Nephron (organoid): Measurements from ENCODE around the gene PPP1R3G.
"Not testable (repeated sequence)": the region's sequence is repeated elsewhere in the genome, so short reads cannot be mapped to it uniquely, and the experiment has no call there.

ENCODE experiments used
- H3K27ac Mint-ChIP-seq, 3 experiments: 2 replicates each; pipeline ENCODE4 v1.8.0; 2020; ENCODE audit warnings: mixed read lengths in 3 of 3, mild to moderate bottlenecking in 2 of 3, moderate library complexity in 1 of 3
- H3K27me3 Mint-ChIP-seq: 2 replicates; pipeline ENCODE4 v1.8.0; 2021; ENCODE audit warnings: low read depth, mild to moderate bottlenecking, moderate library complexity, mixed read lengths
- H3K36me3 Mint-ChIP-seq: 2 replicates; pipeline ENCODE4 v1.8.0; 2020; ENCODE audit warnings: low read depth, mixed read lengths
- H3K4me1 Mint-ChIP-seq: 2 replicates; pipeline ENCODE4 v1.8.0; 2020; ENCODE audit warnings: mixed read lengths
- H3K4me3 Mint-ChIP-seq, 3 experiments: 2 replicates each; pipeline ENCODE4 v1.8.0; 2020; ENCODE audit warnings: mild to moderate bottlenecking in 3 of 3, mixed read lengths in 3 of 3, moderate library complexity in 2 of 3
- H3K9me3 Mint-ChIP-seq: 2 replicates; pipeline ENCODE4 v1.8.0; 2020; ENCODE audit warnings: mixed read lengths
- CTCF ChIP-seq, 3 experiments: fragments of 200-600 bp; sonication (generic); IDR thresholded peaks; one replicate each; pipeline ENCODE4 v1.5.0; 2021; ENCODE audit warnings: antibody characterized with exemption in 3 of 3; ENCODE audit not compliant: unreplicated experiment in 3 of 3

Gene PPP1R3G

GRCh38 chr6:5116243-5116991 lies 31.3 kb downstream of the PPP1R3G start:
- no peak for TF ChIP-seq CTCF (IDR thresholded peaks at IDR 0.05; ENCODE audit: unreplicated experiment in 3 of 3)
- Mint-ChIP-seq H3K36me3 (peaks cover 7% of the 10 kb centered on the region), H3K4me3 (no peak overlapping the region), H3K27me3 (no peaks in the 10 kb centered on the region), H3K9me3 (no peaks in the 10 kb centered on the region), H3K27ac (no peak overlapping the region), H3K4me1 (peaks cover 13% of the 10 kb centered on the region)

DNA sequence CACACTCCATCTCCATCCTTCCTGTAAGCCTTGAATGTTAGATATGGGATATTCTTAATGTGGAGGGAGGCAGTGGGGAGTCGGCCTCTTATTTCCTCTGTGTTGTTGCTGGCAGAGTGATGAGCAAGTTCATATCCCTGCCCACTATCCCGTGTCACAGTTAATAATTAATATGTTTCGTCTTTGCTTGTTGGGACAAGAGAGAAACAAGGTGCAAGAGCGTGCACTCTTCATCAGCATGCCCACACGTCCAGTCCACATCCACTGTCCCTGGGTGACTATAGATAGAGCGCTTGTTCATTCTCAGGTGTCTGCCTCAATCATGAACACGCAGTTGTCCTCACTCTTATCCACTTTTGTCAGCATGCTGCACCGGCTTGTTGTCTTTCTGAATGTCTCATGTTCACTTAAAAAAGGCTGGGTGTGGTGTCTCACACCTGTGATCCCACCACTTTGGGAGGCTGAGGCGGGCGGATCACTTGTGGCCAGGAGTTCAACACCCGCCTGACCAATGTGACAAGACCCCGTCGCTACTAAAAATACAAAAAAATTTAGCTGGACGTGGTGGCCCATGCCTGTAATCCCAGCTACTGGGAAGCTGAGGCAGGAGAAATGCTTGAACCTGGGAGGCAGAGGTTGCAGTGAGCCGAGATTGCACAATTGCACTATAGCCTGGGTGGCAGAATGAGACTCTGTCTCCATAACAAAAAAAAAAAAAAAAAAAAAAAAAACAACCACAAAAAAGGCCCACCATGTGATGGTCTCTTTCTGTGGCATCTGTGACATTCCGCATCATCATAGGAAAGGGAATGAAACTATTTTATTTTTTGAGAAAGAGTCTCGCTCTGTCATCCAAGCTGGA lies 34.2 kb downstream of the PPP1R3G start:
- H3K4me3 Mint-ChIP-seq, result no peak overlapping the region
- H3K27me3 Mint-ChIP-seq, result no peaks in the 10 kb centered on the region
- H3K36me3 Mint-ChIP-seq, result peaks cover 3% of the 10 kb centered on the region
- TF ChIP-seq CTCF (IDR thresholded peaks at IDR 0.05; ENCODE audit: unreplicated experiment in 3 of 3), result no peak
- H3K4me1 Mint-ChIP-seq, result peaks cover 9% of the 10 kb centered on the region
- H3K27ac Mint-ChIP-seq, result no peak overlapping the region
- H3K9me3 Mint-ChIP-seq, result no peaks in the 10 kb centered on the region

- no peaks in the 10 kb centered on the region for H3K27me3 Mint-ChIP-seq
- no peak for TF ChIP-seq CTCF (IDR thresholded peaks at IDR 0.05; ENCODE audit: unreplicated experiment in 3 of 3)
- H3K36me3 Mint-ChIP-seq, result peaks cover 3% of the 10 kb centered on the region
- peaks cover 9% of the 10 kb centered on the region for H3K4me1 Mint-ChIP-seq
- no peak overlapping the region for H3K4me3 Mint-ChIP-seq
- H3K9me3 Mint-ChIP-seq, result no peaks in the 10 kb centered on the region
- no peak overlapping the region for H3K27ac Mint-ChIP-seq
Measured at GRCh38 chr6:5120011-5120410, 34.9 kb downstream of the PPP1R3G start.

- not testable (repeated sequence) for H3K4me1 Mint-ChIP-seq, H3K9me3 Mint-ChIP-seq, H3K27ac Mint-ChIP-seq, H3K27me3 Mint-ChIP-seq, H3K36me3 Mint-ChIP-seq, H3K4me3 Mint-ChIP-seq
Measured at GRCh38 chr6:5120543-5120942, 35.4 kb downstream of the PPP1R3G start.

- peaks cover 3% of the 10 kb centered on the region for H3K36me3 Mint-ChIP-seq
- no peak overlapping the region for H3K4me3 Mint-ChIP-seq
- H3K27ac Mint-ChIP-seq, result no peak overlapping the region
- H3K27me3 Mint-ChIP-seq, result no peaks in the 10 kb centered on the region
- TF ChIP-seq CTCF (IDR thresholded peaks at IDR 0.05; ENCODE audit: unreplicated experiment in 3 of 3), result no peak
- peaks cover 9% of the 10 kb centered on the region for H3K4me1 Mint-ChIP-seq
- H3K9me3 Mint-ChIP-seq, result no peaks in the 10 kb centered on the region
Measured at GRCh38 chr6:5121479-5121878, 36.3 kb downstream of the PPP1R3G start.

DNA sequence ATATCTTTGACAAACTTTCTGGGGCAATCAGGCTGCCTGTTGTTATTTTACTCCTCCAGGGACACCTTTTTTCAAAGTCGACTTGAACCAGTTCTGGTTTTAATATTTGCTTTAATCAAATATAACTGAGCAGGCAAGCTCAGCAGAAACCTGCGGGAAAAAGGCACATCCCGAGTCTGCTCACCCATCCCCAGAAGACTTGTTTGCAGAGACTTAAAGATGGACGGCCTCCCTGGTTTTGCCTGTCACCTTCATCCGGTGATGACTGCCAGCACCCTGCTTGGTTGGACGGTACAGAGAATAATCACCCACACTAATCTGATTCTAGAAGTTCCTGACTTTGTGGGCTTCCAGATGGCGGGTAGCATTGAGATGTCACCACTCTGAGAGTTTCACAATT lies 36.8 kb downstream of the PPP1R3G start:
- H3K36me3 Mint-ChIP-seq, result peaks cover 3% of the 10 kb centered on the region
- no peak for TF ChIP-seq CTCF (IDR thresholded peaks at IDR 0.05; ENCODE audit: unreplicated experiment in 3 of 3)

More for the DNA sequence above, 36.8 kb downstream of the PPP1R3G start:
- Mint-ChIP-seq H3K4me3 (no peak overlapping the region), H3K27ac (no peak overlapping the region), H3K4me1 (peaks cover 9% of the 10 kb centered on the region), H3K27me3 (no peaks in the 10 kb centered on the region), H3K9me3 (no peaks in the 10 kb centered on the region)
